MM.1S (cell line): ENCODE data around the gene OLFM3.

Experiments used
- EZH2 ChIP-seq: fragments of 300-600 bp; sonication (generic); optimal IDR thresholded peaks from 2 replicates; pipeline ENCODE3; 2017; ENCODE audit warnings: low read depth, mild to moderate bottlenecking, antibody characterized with exemption, low read length, mixed read lengths
- EZH2phosphoT487 ChIP-seq: fragments of 300-600 bp; sonication (generic); IDR thresholded peaks from 2 replicates; pipeline ENCODE4 v1.6.1; 2018; ENCODE audit warnings: antibody characterized with exemption, low read length
- TF ChIP-seq, protein P1 (sequence below): fragments of 300-600 bp; sonication (generic); IDR thresholded peaks from 2 replicates; pipeline ENCODE4 v1.5.1; 2016; ENCODE audit warnings: antibody characterized with exemption, low read length, mixed read lengths

DNA sequence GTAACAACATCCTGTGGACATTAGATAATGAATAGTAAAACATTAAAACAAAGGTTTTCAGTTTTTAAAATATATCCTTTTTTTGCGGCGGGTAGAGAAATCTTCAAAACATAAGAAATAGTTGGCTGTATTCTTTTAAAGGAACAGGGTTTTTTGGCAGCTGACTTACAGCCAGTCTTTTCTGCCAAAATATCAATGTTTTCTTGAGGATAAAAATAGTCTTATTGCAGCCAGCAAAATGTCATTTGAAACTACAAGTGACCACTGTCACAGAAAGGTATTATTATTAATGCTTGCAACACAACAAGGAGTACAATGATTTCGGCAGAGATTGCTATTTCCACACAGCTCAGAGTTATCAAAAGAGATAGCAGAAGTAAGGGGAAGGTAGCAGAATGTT, 21.4 kb downstream of the OLFM3 start:
- no peak for TF ChIP-seq EZH2
- TF ChIP-seq, protein P1, sequence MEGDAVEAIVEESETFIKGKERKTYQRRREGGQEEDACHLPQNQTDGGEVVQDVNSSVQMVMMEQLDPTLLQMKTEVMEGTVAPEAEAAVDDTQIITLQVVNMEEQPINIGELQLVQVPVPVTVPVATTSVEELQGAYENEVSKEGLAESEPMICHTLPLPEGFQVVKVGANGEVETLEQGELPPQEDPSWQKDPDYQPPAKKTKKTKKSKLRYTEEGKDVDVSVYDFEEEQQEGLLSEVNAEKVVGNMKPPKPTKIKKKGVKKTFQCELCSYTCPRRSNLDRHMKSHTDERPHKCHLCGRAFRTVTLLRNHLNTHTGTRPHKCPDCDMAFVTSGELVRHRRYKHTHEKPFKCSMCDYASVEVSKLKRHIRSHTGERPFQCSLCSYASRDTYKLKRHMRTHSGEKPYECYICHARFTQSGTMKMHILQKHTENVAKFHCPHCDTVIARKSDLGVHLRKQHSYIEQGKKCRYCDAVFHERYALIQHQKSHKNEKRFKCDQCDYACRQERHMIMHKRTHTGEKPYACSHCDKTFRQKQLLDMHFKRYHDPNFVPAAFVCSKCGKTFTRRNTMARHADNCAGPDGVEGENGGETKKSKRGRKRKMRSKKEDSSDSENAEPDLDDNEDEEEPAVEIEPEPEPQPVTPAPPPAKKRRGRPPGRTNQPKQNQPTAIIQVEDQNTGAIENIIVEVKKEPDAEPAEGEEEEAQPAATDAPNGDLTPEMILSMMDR = no peak
- no peak for TF ChIP-seq EZH2phosphoT487
